K562 (cell line): ENCODE data around the gene DNAJC30. TPM values are rescaled to one million over a fixed set of nuclear protein-coding genes. Genes with fewer than 3 reads are reported as not detected.

Experiments
- ATAC-seq: fragments of 200-7000 bp; cut with Tn5 transposase; 3 replicates; pipeline ENCODE4 v1.9.1; 2020; ENCODE audit warnings: moderate library complexity
- BruUV-seq: library from RNA; stranded (reverse); fragments of 400-500 nt; replicated peaks from 2 replicates; lab custom pipeline; 2021; lab: Mats Ljungman, UMichigan
- CTCF ChIA-PET: fragments of 300-600 bp; formaldehyde crosslinking; extraction: SDS; loops from one replicate; lab custom pipeline; 2021; ENCODE audit warnings: low intra/inter-chr PET ratio; lab: Yijun Ruan, JAX
- POLR2A ChIA-PET: fragments of 300-600, 350-650 bp; sonication (Branson Sonifier 250); formaldehyde crosslinking; extraction: SDS; loops from one replicate; lab custom pipeline; 2021; ENCODE audit warnings: antibody characterized with exemption, inconsistent platforms; lab: Yijun Ruan, JAX
- DNase-seq, 4 experiments: peaks; one replicate each; pipeline versions ENCODE4 v3.0.0 to v3.0.0-alpha.2; 2011 to 2018; ENCODE audit warnings: low spot score in 3 of 4, mixed read lengths in 3 of 4; ENCODE audit errors: extremely low read depth in 1 of 4
- FAIRE-seq: peaks from 2 replicates; lab custom pipeline; 2011; peaks lifted over from hg19 to GRCh38; lab: Jason Lieb, UNC
- H2AFZ ChIP-seq: 2 replicates; pipeline ENCODE4 v1.6.0; 2011; ENCODE audit warnings: low read depth, low read length, control low read depth, inconsistent platforms
- H3K27ac ChIP-seq: fragments of 200-600 bp; 3 replicates; pipeline ENCODE4 v1.8.0; 2011; ENCODE audit warnings: low read depth, mild to moderate bottlenecking, control low read depth, inconsistent platforms, low read length, moderate library complexity, mixed read lengths; ENCODE audit errors: extremely low read depth
- H3K27me3 ChIP-seq, 2 experiments: fragments of 300-600 bp in 1 of 2; 2 replicates in 1 of 2; 3 replicates in 1 of 2; pipeline versions ENCODE4 v1.6.0 to v1.8.0; 2011; ENCODE audit warnings: inconsistent platforms in 2 of 2, low read length in 2 of 2, mild to moderate bottlenecking in 1 of 2, mixed read lengths in 1 of 2, moderate library complexity in 1 of 2; ENCODE audit not compliant: control insufficient read depth in 2 of 2, insufficient read depth in 2 of 2
- H3K36me3 ChIP-seq: fragments of 300-600 bp; 3 replicates; pipeline ENCODE4 v1.8.0; 2011; ENCODE audit warnings: mild to moderate bottlenecking, low read length, inconsistent platforms; ENCODE audit not compliant: control insufficient read depth, insufficient read depth
- H3K4me1 ChIP-seq, 2 experiments: fragments of 200-600 bp in 1 of 2; replicated peaks in 1 of 2; 2 replicates in 1 of 2; 3 replicates in 1 of 2; pipeline versions ENCODE4 v1.5.1 to v1.8.0; 2011; ENCODE audit warnings: inconsistent platforms in 2 of 2, low read length in 2 of 2, mild to moderate bottlenecking in 1 of 2, mixed read lengths in 1 of 2, moderate library complexity in 1 of 2; ENCODE audit not compliant: control insufficient read depth in 2 of 2, insufficient read depth in 2 of 2
- H3K4me2 ChIP-seq: 2 replicates; pipeline ENCODE4 v1.6.1; 2011; ENCODE audit warnings: low read length, control low read depth, inconsistent platforms, mixed read lengths; ENCODE audit not compliant: insufficient read depth
- H3K4me3 ChIP-seq: fragments of 200-600 bp; sonication (generic), shearing (Covaris generic); 2 replicates; pipeline ENCODE4 v1.5.1; 2016; ENCODE audit warnings: control low read depth, inconsistent platforms
- H3K79me2 ChIP-seq: fragments of 200-600 bp; 3 replicates; pipeline ENCODE4 v1.8.0; 2011; ENCODE audit warnings: low read length, inconsistent platforms; ENCODE audit not compliant: control insufficient read depth, insufficient read depth
- H3K9ac ChIP-seq, 2 experiments: 2 replicates each; pipeline versions ENCODE4 v1.6.0 to v1.6.1; 2011; ENCODE audit warnings: low read depth in 2 of 2, low read length in 2 of 2, control low read depth in 1 of 2, inconsistent platforms in 1 of 2, mild to moderate bottlenecking in 1 of 2, mixed read lengths in 1 of 2; ENCODE audit not compliant: insufficient read depth in 1 of 2
- H3K9me1 ChIP-seq: one replicate; pipeline ENCODE4 v1.6.0; 2011; ENCODE audit warnings: inconsistent platforms, mild to moderate bottlenecking, low read length, moderate library complexity; ENCODE audit not compliant: control insufficient read depth, insufficient read depth
- H3K9me3 ChIP-seq: replicated peaks from 2 replicates; pipeline ENCODE4 v1.5.1; 2011; ENCODE audit warnings: low read depth, low read length, inconsistent platforms; ENCODE audit not compliant: control insufficient read depth, insufficient read depth
- H4K20me1 ChIP-seq: replicated peaks from 2 replicates; pipeline ENCODE4 v1.6.1; 2011; ENCODE audit warnings: low read length, inconsistent platforms, mixed read lengths; ENCODE audit not compliant: control insufficient read depth, insufficient read depth
- TOE1 ChIP-seq, 2 experiments: fragments of 450-650 bp in 1 of 2; sonication (generic) in 1 of 2; formaldehyde crosslinking in 1 of 2; IDR thresholded peaks; 2 replicates each; pipeline versions ENCODE4 v1.7.1 to v1.8.0; 2016 to 2022; ENCODE audit warnings: borderline replicate concordance in 2 of 2, mild to moderate bottlenecking in 2 of 2, antibody characterized with exemption in 1 of 2, inconsistent platforms in 1 of 2, low read depth in 1 of 2, missing genetic modification reagents in 1 of 2, moderate library complexity in 1 of 2
- ZFP36 ChIP-seq: fragments of 150-350 bp; IDR thresholded peaks from 2 replicates; pipeline ENCODE4 v1.6.1; 2018; ENCODE audit warnings: low read length, low read depth; ENCODE audit not compliant: partially characterized antibody
- WGBS: fragments of 100-300 bp; shearing (Covaris generic); methylation state at CpG from one replicate; pipeline ENCODE4 v1.1.6; 2016; ENCODE audit warnings: low coverage, mixed read lengths; ENCODE audit not compliant: insufficient coverage; ENCODE audit errors: missing lambda C conversion rate; 5-methylcytosine and 5-hydroxymethylcytosine counted together
- in situ Hi-C: fragments of 300-500 bp; cut with MboI; formaldehyde crosslinking; loops from 4 replicates; pipeline ENCODE4 v1.15.0; 2018; ENCODE audit warnings: inconsistent platforms, mixed read lengths
- intact Hi-C: fragments of 100-400 bp; cut with micrococcal nuclease; formaldehyde crosslinking; loops from 2 replicates; pipeline ENCODE4 v1.14.2; 2022
- polyA plus RNA-seq, 8 experiments: library from polyadenylated mRNA; depleted of rRNA in 4 of 8; stranded (reverse) in 5 of 8; unstranded in 3 of 8; fragments of >200 nt; fragmentation: Nextera tagmentation in 2 of 8; fragmentation: Illumina TruSeq in 1 of 8; extraction: Ambion mirVana in 2 of 8; extraction: Trizol in 1 of 8; gene quantifications; 2 replicates each; pipeline versions ENCODE4 v1.2.1 to v1.2.3, GENCODE V29; 2011 to 2014; ENCODE audit warnings: inconsistent platforms in 1 of 8, missing spikeins in 1 of 8
- total RNA-seq, 7 experiments: library from RNA; depleted of rRNA in 6 of 7; stranded (reverse); fragments of >200 nt in 6 of 7; fragmentation: Illumina TruSeq in 2 of 7; extraction: Trizol in 2 of 7; gene quantifications; 2 replicates each; pipeline versions ENCODE4 v1.2.1 to v1.2.3, GENCODE V29; 2011 to 2021; ENCODE audit warnings: low replicate concordance in 1 of 7
- TF ChIP-seq, protein P1 (sequence below): fragments of 450-650 bp; conservative IDR thresholded peaks from 2 replicates; pipeline ENCODE4 v1.6.1; 2016; ENCODE audit warnings: missing genetic modification characterization, low read depth, mild to moderate bottlenecking, missing compliant biosample characterization, moderate library complexity

The DNAJC30 gene
- total and polyA plus RNA-seq, 9 of the 15 experiments (the other 6 are each of a cell fraction or from before 2014, with no cell fraction given), result 1.1 to 11.3 (median 4.6) TPM

DNA sequence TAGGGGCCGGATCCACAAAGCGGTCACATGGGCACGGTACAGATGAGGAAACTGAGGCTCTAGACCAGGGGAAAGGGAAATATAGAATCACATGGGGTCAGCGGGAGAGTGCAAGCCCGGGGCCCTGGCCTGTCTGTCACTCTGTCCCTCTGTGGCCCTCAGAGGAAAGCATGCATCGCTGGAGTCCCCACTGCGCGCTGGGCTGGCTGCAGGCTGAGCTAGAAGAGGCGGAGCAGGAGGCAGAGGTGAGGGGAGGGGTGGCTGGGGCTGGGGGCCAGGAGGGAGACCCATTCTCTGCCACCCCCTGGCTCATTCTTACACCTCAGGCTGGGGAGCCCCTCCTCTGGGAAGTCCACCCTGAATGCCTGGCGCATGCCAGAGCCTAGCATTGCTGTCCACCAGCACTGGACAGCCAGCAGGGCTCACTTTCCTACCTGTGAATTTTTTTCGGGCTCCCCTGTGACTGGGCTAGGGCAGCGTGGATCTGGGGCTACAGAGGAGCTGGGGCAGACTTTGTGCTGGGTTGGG, 13.3 kb downstream of the DNAJC30 start:
- Histone ChIP-seq H2AFZ (no peak overlapping the region), H3K79me2 (no peaks in the 10 kb centered on the region), H3K27ac (no peak overlapping the region), H3K4me1 (peaks cover 4 to 39% of the 10 kb centered on the region in 2 experiments; a peak in 4 of 5 replicates), H4K20me1 (no peaks in the 10 kb centered on the region; the same call in 1 of the 2 replicates), H3K9ac (0 out of 4 replicates have a peak overlapping the region, but pooled peaks of 1 of the 2 experiments have one; percentile 36), H3K4me3 (no peak overlapping the region), H3K9me3 (no peaks in the 10 kb centered on the region), H3K36me3 (no peaks in the 10 kb centered on the region), H3K9me1 (no peaks in the 10 kb centered on the region), H3K27me3 (no peaks in the 10 kb centered on the region), H3K4me2 (no peak overlapping the region)
- no TSS peak for BruUV-seq
- ChIA-PET CTCF (no interaction called here), POLR2A (interaction anchor here (0.7 to 1.5 kb wide), 3 partner anchors 8 to 66 kb away, joined by 3 read pairs; no protein-coding TSS in a partner anchor)
- WGBS, result 41% methylated on average over 12 of the region's 12 CpGs
- ATAC-seq (no peak), DNase-seq (no peak), FAIRE-seq (no peak)
- TF ChIP-seq, protein P1, sequence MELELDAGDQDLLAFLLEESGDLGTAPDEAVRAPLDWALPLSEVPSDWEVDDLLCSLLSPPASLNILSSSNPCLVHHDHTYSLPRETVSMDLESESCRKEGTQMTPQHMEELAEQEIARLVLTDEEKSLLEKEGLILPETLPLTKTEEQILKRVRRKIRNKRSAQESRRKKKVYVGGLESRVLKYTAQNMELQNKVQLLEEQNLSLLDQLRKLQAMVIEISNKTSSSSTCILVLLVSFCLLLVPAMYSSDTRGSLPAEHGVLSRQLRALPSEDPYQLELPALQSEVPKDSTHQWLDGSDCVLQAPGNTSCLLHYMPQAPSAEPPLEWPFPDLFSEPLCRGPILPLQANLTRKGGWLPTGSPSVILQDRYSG, result no peak
- TF ChIP-seq TOE1 (IDR thresholded peaks at IDR 0.05; ENCODE audit: borderline replicate concordance), result no peak
- no peak for TF ChIP-seq TOE1 (CRISPR knock-in tag; IDR thresholded peaks at IDR 0.05; ENCODE audit: borderline replicate concordance, low read depth)
- TF ChIP-seq ZFP36, result peak; percentile 72
- in situ Hi-C loops (no loop called here), intact Hi-C loops (loop anchor here (2.0 to 5.0 kb wide), 2 partner anchors 57 to 62 kb away; no protein-coding TSS in a partner anchor)
